Neutrophil (primary cell): Measurements from ENCODE around the gene TSPAN14.
A peak's percentile ranks its signal among the peaks of the same experiment; 100 is the strongest.

ENCODE experiments used
- H3K27ac ChIP-seq: fragments of 200-600 bp; sonication (generic); 2 replicates; pipeline ENCODE4 v1.5.1; 2016; ENCODE audit warnings: mild to moderate bottlenecking, moderate library complexity
- H3K27me3 ChIP-seq: fragments of 200-600 bp; sonication (generic); 2 replicates; pipeline ENCODE4 v1.6.0; 2016; ENCODE audit warnings: mild to moderate bottlenecking
- H3K36me3 ChIP-seq: fragments of 200-600 bp; sonication (generic); 2 replicates; pipeline ENCODE4 v1.5.1; 2017
- H3K4me1 ChIP-seq, 2 experiments: fragments of 200-600 bp in 1 of 2; sonication (generic) in 1 of 2; 1 replicate in 1 of 2; 2 replicates in 1 of 2; pipeline versions ENCODE4 v1.5.1 to v1.6.1; 2013 to 2016; ENCODE audit warnings: low read depth in 1 of 2, low read length in 1 of 2, mild to moderate bottlenecking in 1 of 2, moderate library complexity in 1 of 2; ENCODE audit not compliant: control insufficient read depth in 1 of 2, insufficient read depth in 1 of 2
- H3K4me3 ChIP-seq, 2 experiments: fragments of 200-600 bp in 1 of 2; sonication (generic) in 1 of 2; 1 replicate in 1 of 2; 2 replicates in 1 of 2; pipeline ENCODE4 v1.5.1; 2013 to 2016; ENCODE audit warnings: low read depth in 1 of 2, low read length in 1 of 2, mild to moderate bottlenecking in 1 of 2, moderate library complexity in 1 of 2
- H3K9me3 ChIP-seq: fragments of 200-600 bp; sonication (generic); 2 replicates; pipeline ENCODE4 v1.5.1; 2016
- TF ChIP-seq, protein P1 (sequence below): fragments of 200-600 bp; sonication (generic); IDR thresholded peaks from 2 replicates; pipeline ENCODE4 v1.5.1; 2016; ENCODE audit warnings: antibody characterized with exemption

Gene TSPAN14

DNA sequence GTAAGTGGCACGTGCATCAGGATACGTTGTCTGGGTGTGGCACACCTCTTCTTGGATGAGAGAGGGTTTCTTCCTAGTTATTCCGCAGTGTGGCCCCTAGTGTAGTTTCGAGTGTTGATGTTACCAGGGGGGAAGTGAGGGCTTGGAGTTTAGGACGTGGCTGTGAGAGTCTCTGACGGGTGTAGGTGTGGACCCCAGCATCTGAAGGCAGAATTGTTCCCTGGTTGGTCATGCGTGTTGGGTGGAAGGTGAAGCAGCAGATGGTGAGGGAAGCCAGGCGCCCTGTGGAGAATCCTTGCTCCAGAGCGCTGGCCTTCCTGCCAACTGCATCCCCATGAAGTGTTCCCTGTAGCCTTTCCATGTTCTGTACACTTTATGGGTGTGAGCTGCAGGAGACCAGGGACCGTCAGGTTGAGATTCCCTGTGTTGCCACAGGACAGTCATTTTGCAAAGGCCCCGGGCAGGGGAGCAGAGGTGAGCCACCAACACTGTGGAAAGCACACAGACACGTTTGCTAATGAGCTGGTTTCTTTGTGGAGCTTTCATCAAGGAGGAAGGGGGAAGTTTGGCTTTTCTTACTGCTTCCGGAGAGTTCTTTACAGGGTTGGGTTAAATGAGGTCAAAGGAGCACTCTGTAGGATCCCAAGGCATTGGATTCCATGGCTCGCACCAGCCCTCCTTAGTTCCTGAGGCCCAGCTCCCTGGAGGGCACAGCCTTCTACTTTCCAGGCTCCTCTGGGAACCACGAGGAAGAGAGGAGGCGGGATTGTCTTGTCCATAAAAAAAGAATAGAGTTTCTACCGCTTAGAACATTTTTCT lies 32.0 kb downstream of the TSPAN14 start:
- H3K9me3 ChIP-seq = no peaks in the 10 kb centered on the region
- no peaks in the 10 kb centered on the region for H3K27me3 ChIP-seq
- H3K4me3 ChIP-seq = peak overlapping the region; percentile 49 to 56
- TF ChIP-seq, protein P1, sequence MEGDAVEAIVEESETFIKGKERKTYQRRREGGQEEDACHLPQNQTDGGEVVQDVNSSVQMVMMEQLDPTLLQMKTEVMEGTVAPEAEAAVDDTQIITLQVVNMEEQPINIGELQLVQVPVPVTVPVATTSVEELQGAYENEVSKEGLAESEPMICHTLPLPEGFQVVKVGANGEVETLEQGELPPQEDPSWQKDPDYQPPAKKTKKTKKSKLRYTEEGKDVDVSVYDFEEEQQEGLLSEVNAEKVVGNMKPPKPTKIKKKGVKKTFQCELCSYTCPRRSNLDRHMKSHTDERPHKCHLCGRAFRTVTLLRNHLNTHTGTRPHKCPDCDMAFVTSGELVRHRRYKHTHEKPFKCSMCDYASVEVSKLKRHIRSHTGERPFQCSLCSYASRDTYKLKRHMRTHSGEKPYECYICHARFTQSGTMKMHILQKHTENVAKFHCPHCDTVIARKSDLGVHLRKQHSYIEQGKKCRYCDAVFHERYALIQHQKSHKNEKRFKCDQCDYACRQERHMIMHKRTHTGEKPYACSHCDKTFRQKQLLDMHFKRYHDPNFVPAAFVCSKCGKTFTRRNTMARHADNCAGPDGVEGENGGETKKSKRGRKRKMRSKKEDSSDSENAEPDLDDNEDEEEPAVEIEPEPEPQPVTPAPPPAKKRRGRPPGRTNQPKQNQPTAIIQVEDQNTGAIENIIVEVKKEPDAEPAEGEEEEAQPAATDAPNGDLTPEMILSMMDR = no peak
- H3K4me1 ChIP-seq = peaks cover 80 to 85% of the 10 kb centered on the region in 2 experiments
- H3K36me3 ChIP-seq = peaks cover 18% of the 10 kb centered on the region
- H3K27ac ChIP-seq = peak overlapping the region; percentile 96

DNA sequence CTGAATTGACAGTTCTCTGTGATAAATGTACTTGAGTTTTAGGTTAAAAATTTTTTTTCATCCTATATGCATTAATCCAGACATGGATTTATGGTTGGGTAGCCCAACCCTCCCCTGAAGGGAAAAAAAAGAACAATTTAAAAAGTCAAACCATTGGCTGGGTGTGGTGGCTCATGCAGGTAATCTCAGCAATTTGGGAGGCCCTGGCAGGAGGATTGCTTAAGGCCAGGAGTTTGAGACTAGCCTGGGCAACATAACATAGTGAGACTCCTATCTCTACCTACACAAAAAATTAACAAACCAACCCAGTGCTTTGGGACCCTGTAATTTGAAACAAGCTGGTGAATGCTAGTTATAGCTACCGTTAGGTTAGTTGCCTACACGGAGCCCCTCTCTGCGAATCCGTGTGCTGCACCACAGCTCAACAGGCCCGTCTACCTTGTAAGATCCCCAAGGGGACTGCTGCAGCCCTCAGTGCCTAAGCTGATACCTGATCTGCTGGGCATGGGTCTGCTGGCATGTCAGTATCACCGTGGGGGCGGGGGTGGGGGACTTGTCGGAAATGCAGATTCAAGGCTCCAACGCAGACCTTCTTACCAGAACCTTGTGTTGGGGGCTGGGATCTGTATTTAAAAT lies 32.8 kb downstream of the TSPAN14 start:
- Histone ChIP-seq H3K27me3 (no peaks in the 10 kb centered on the region), H3K4me3 (peak overlapping the region; percentile 49 to 56), H3K9me3 (no peaks in the 10 kb centered on the region), H3K36me3 (peaks cover 20% of the 10 kb centered on the region), H3K4me1 (peaks cover 87 to 93% of the 10 kb centered on the region in 2 experiments), H3K27ac (peak overlapping the region; percentile 96)
- TF ChIP-seq, protein P1 = no peak

DNA sequence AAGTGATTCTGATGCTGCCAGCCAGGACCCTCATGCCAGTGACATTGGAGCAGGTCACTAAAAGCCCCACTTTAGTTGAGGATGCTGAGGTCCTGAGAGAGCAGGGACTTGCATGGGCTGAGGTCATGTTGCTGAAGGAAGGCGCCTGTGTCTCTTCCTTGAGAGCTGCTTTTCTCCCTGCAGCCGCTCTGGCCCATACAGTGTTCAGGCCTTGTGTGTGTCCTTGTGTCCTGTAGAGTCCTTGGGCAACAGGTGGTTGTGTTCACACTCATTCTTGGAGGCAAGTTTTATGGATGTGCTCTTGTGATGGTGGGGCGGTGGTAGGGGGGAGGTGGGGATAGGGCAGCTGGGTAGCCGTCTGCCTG lies 33.3 kb downstream of the TSPAN14 start:
- H3K9me3 ChIP-seq = no peaks in the 10 kb centered on the region
- H3K27ac ChIP-seq = peak overlapping the region; percentile 96
- TF ChIP-seq, protein P1 = no peak
- H3K36me3 ChIP-seq = peaks cover 20% of the 10 kb centered on the region
- no peaks in the 10 kb centered on the region for H3K27me3 ChIP-seq
- H3K4me1 ChIP-seq = peaks cover 92 to 98% of the 10 kb centered on the region in 2 experiments
- H3K4me3 ChIP-seq = peak overlapping the region; percentile 49 to 56

DNA sequence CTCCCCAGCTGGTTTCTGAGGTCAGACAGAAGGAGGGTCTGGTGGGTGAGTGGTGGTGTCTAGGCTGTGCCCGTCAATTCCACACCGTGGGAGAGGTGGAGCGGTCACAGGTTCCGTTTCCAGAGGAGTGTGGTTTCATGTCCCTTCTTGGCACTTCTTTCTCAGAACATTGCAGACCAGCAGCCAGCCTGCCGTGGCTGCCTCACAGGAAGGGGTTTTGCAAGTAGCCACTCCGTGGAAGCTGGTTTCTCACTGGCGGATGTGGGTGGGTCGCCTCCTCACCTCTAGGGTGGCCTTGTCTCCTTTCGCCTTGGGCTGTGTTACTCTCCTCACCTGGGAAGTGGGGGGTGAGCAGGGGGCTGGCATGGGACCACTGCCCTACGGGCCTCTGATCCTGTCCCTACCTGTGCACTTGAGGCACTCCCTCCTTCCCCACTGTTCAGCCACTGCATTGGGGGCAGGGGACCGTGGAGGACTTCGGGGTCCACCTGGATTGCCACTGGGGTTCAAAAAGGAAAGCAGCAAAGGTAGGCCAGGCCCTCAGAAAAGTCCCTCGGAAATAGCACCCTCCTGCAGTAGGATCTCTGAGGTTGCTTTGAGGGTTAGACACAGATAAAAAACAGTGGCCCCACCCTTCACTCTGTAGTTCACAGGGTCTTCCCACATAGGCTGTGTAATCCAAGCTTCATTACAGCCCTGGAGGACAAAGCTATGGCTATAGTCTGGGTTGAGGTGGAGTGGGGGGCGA lies 33.9 kb downstream of the TSPAN14 start:
- Histone ChIP-seq H3K9me3 (no peaks in the 10 kb centered on the region), H3K27ac (peak overlapping the region; percentile 96), H3K4me1 (peaks cover 98 to 100% of the 10 kb centered on the region in 2 experiments), H3K36me3 (peaks cover 20% of the 10 kb centered on the region), H3K27me3 (no peaks in the 10 kb centered on the region), H3K4me3 (peak overlapping the region; percentile 49 to 56)
- TF ChIP-seq, protein P1 = no peak

DNA sequence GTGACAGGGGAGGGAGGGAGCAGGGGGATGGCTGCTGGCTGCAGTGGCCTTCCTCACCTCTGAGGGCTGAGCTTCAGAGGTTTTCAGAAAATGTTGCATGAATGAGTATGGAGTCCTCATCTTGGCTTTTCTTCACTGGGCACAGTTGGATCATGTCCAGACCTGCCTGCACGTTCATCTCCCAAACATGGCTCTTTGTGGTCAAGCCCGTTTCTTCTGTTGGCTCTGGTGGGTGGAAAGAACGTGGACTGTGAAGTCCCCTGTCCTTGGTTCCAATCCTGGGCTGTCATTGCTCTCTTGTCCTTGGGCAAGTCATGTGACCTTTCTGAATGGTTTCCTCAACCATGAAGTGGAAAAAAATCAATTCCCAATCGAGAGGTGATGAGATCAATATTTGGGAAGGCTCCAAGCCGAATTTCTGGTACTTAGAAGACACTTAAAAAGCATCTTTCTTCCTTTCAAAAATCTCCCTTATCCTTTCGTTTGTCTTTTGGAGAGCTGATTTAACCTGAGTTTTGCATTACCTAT lies 34.5 kb downstream of the TSPAN14 start:
- peaks cover 99 to 100% of the 10 kb centered on the region in 2 experiments for H3K4me1 ChIP-seq
- H3K27me3 ChIP-seq = no peaks in the 10 kb centered on the region
- TF ChIP-seq, protein P1 = no peak
- peak overlapping the region; percentile 49 to 56 for H3K4me3 ChIP-seq
- H3K9me3 ChIP-seq = no peaks in the 10 kb centered on the region
- peaks cover 20% of the 10 kb centered on the region for H3K36me3 ChIP-seq
- peak overlapping the region; percentile 96 for H3K27ac ChIP-seq
